Endometrial microvascular endothelial cells (primary cell): ENCODE measurements around the gene HSPH1. TPM values are rescaled to one million over a fixed set of nuclear protein-coding genes. Genes with fewer than 3 reads are reported as not detected.

Experiments used
- in situ Hi-C: cut with HindIII; loops from 2 replicates; pipeline ENCODE4 v1.10.0; 2017; ENCODE audit warnings: low sequenced_read_pairs, low pct_unique_long_range_greater_than_20kb; ENCODE audit errors: inconsistent ontology term
- total RNA-seq: library from RNA; depleted of rRNA; stranded (reverse); fragments of >200 nt; gene quantifications from one replicate; pipeline ENCODE4 v1.2.3, GENCODE V29; 2015; ENCODE audit errors: inconsistent ontology term

Gene HSPH1
- 64.0 TPM for total RNA-seq

GRCh38 chr13:31161557-31162150, at the start of gene HSPH1:
TSS of gene HSPH1 (minus strand) at chr13:31161904. CDS start at chr13:31161582, 322 bp downstream.
- in situ Hi-C loops = no loop called here

GRCh38 chr13:31209841-31210210, 48.1 kb upstream of the HSPH1 start:
- in situ Hi-C loops = no loop called here

- in situ Hi-C loops = no loop called here
Measured at GRCh38 chr13:31209172-31209840, 47.6 kb upstream of the HSPH1 start.

GRCh38 chr13:31208559-31209122, 46.9 kb upstream of the HSPH1 start:
- in situ Hi-C loops = no loop called here

GRCh38 chr13:31207661-31208552, 46.2 kb upstream of the HSPH1 start:
- in situ Hi-C loops = no loop called here

GRCh38 chr13:31204592-31204991, 42.9 kb upstream of the HSPH1 start:
- in situ Hi-C loops = no loop called here

GRCh38 chr13:31201341-31202031, 39.8 kb upstream of the HSPH1 start:
- in situ Hi-C loops = no loop called here

GRCh38 chr13:31200637-31200971, 38.9 kb upstream of the HSPH1 start:
- in situ Hi-C loops = no loop called here

GRCh38 chr13:31199849-31200636, 38.3 kb upstream of the HSPH1 start, which contains the start of gene B3GLCT:
TSS of gene B3GLCT (plus strand) at chr13:31199975. CDS start at chr13:31200085, 110 bp downstream.
- in situ Hi-C loops = no loop called here

GRCh38 chr13:31199527-31199848, 37.8 kb upstream of the HSPH1 start:
- in situ Hi-C loops = no loop called here

- in situ Hi-C loops = no loop called here
Measured at GRCh38 chr13:31198519-31198918, 36.8 kb upstream of the HSPH1 start.

- in situ Hi-C loops = no loop called here
Measured at GRCh38 chr13:31196992-31197391, 35.3 kb upstream of the HSPH1 start.

- in situ Hi-C loops = no loop called here
Measured at GRCh38 chr13:31195616-31196015, 33.9 kb upstream of the HSPH1 start.

- in situ Hi-C loops = no loop called here
Measured at GRCh38 chr13:31192306-31192705, 30.6 kb upstream of the HSPH1 start.

- in situ Hi-C loops = no loop called here
Measured at GRCh38 chr13:31191748-31192147, 30.0 kb upstream of the HSPH1 start.

GRCh38 chr13:31184981-31185645, 23.4 kb upstream of the HSPH1 start:
- in situ Hi-C loops = no loop called here

GRCh38 chr13:31184451-31184850, 22.7 kb upstream of the HSPH1 start:
- in situ Hi-C loops = no loop called here

GRCh38 chr13:31182987-31183386, 21.3 kb upstream of the HSPH1 start:
- in situ Hi-C loops = no loop called here
